Activated CD4-positive, alpha-beta T cell treated with anti-CD3 and anti-CD28 coated beads, Interleukin-2, amount 10 ng/mL, durations not matched to agents 24 days and 14 days (primary cell): Measurements from ENCODE around the gene TSPAN31. TPM values are rescaled to one million over a fixed set of nuclear protein-coding genes. Genes with fewer than 3 reads are reported as not detected.

Experiments used
- total RNA-seq: library from RNA; stranded (reverse); gene quantifications from 2 replicates; pipeline ENCODE4 v1.2.3, GENCODE V29; 2022

TSPAN31 gene
- total RNA-seq, 1 donor from 2014 or later = 19.4 TPM

Other genes with a start within 250 kb of the TSPAN31 start
- 15.3 and 16.7 TPM in 2 replicates for gene DDIT3, start 224.5 kb upstream of the TSPAN31 start, total RNA-seq
- 67.5 and 67.8 TPM in 2 replicates for gene MBD6, start 222.2 kb upstream of the TSPAN31 start, total RNA-seq
- gene DCTN2, start 197.8 kb upstream of the TSPAN31 start, total RNA-seq = 78.9 and 80.9 TPM in 2 replicates
- gene KIF5A, start 195.0 kb upstream of the TSPAN31 start, total RNA-seq = 1.8 and 2.4 TPM in 2 replicates
- gene PIP4K2C, start 153.8 kb upstream of the TSPAN31 start, total RNA-seq = 21.5 and 23.0 TPM in 2 replicates
- 15.9 and 18.3 TPM in 2 replicates for gene DTX3, start 140.2 kb upstream of the TSPAN31 start, total RNA-seq
- 1.6 and 1.7 TPM in 2 replicates for gene ARHGEF25, start 133.6 kb upstream of the TSPAN31 start, total RNA-seq
- 4.6 and 5.7 TPM in 2 replicates for gene B4GALNT1, start 111.8 kb upstream of the TSPAN31 start, total RNA-seq
- gene OS9, start 50.9 kb upstream of the TSPAN31 start, total RNA-seq = 84.3 and 92.6 TPM in 2 replicates
- 27.1 and 28.2 TPM in 2 replicates for gene AGAP2, start 6.3 kb upstream of the TSPAN31 start, total RNA-seq
- gene CDK4, start 7.3 kb downstream of the TSPAN31 start, total RNA-seq = 240 and 248 TPM in 2 replicates
- gene MARCHF9, start 10.1 kb downstream of the TSPAN31 start, total RNA-seq = 21.6 and 22.7 TPM in 2 replicates
- 12.3 and 12.7 TPM in 2 replicates for gene CYP27B1, start 22.0 kb downstream of the TSPAN31 start, total RNA-seq
- gene METTL1, start 27.1 kb downstream of the TSPAN31 start, total RNA-seq = 72.2 and 79.8 TPM in 2 replicates
- gene EEF1AKMT3, start 27.6 kb downstream of the TSPAN31 start, total RNA-seq = 5.2 and 6.1 TPM in 2 replicates
- gene TSFM, start 37.7 kb downstream of the TSPAN31 start, total RNA-seq = 62.5 and 64.3 TPM in 2 replicates
- 1.2 and 1.9 TPM in 2 replicates for gene AVIL, start 73.7 kb downstream of the TSPAN31 start, total RNA-seq
- 81.4 and 82.7 TPM in 2 replicates for gene CTDSP2, start 101.7 kb downstream of the TSPAN31 start, total RNA-seq
- gene ATP23, start 196.5 kb downstream of the TSPAN31 start, total RNA-seq = 8.3 and 10.7 TPM in 2 replicates